Measurements from ENCODE around the gene TMEM250. TPM values are rescaled to one million over a fixed set of nuclear protein-coding genes. Genes with fewer than 3 reads are reported as not detected.
A peak's percentile ranks its signal among the peaks of the same experiment; 100 is the strongest.

Gene TMEM250
- total and polyA plus RNA-seq, 4 experiments from 2014 or later = 46.7 to 67.3 (median 53.9) TPM

- CTCF ChIA-PET (ENCODE audit: partially characterized antibody) = no interaction called here
These were observed 15.3 kb upstream of the TMEM250 start for GRCh38 chr9:136133959-136134484.

DNA sequence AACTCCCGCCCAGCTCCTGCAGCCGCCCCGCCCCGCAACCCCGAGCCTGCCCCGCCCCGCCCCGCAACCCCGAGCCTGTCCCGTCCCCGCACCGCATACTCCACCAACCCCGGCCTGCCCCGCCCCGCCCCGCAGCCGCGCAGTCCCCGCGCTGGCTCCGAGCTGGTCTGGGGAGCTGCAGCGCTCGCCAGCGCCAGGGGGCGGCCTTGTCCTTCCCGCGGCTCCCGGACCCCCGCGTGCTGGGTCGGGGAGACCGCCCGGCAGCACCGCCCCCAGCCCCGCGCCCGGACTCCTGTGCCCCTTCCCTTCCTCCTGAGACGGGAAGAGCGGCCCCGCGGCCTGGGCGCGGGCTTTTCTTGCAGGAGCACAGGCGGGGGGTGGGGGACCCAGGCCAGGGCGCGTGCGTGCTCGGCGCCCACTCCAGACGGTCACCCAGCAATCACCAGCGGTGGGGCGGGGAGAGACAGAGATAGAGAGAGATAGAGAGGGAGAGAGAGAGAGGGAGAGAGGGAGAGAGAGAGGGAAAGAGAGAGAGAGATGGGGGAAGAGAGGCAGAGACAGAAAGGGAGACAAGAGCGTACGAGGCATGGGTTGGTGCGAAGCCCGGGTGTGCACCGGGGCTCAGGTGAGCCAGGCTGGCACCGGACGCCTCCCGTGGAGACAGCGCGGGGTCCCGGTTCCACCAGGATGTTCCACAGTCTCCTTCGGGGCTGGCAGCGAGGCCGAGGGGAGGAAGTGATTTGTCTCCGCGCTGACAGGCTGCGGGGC is 14.7 kb upstream of the TMEM250 start:
- peaks cover 14 to 25% of the 10 kb centered on the region in 2 donors for H3K27me3 Mint-ChIP-seq
- H3K4me1 ChIP-seq (ENCODE audit: insufficient read depth, low read length) = peaks cover 7% of the 10 kb centered on the region
- H3K27me3 ChIP-seq (ENCODE audit: insufficient read depth, low read length) = peaks cover 4% of the 10 kb centered on the region
- H3K9me3 ChIP-seq (ENCODE audit: control insufficient read depth in 1 of 2, low read length in 2 of 2) = no peaks in the 10 kb centered on the region
- H3K4me3 Mint-ChIP-seq = peak overlapping the region in 6 of 8 donors; percentile 32 to 77 (median 54)
- no peaks in the 10 kb centered on the region for H3K9me3 Mint-ChIP-seq
- ChIA-PET POLR2A (ENCODE audit: partially characterized antibody) (no interaction called here), CTCF (ENCODE audit: partially characterized antibody) (no interaction called here)
- H3K27ac ChIP-seq (ENCODE audit: low read depth, low read length) = no peak overlapping the region
- H3K4me1 Mint-ChIP-seq = peaks cover 2 to 10% (median 7%) of the 10 kb centered on the region in 4 donors
- no peaks in the 10 kb centered on the region for H3K36me3 Mint-ChIP-seq
- intact Hi-C loops (cut with micrococcal nuclease) = loop anchor here (2.0 kb wide), 1 partner anchor 149 kb away; no protein-coding TSS in a partner anchor
- peak in 1 of 5 donors; percentile 14 for DNase-seq
- no peak overlapping the region for H3K4me3 ChIP-seq (ENCODE audit: low read length in 2 of 2)
- no peak overlapping the region for H3K27ac Mint-ChIP-seq
- H3K36me3 ChIP-seq (ENCODE audit: insufficient read depth, low read length) = no peaks in the 10 kb centered on the region

More at GRCh38 chr9:136133959-136134484, 15.3 kb upstream of the TMEM250 start:
- H3K4me1 Mint-ChIP-seq = peaks cover 2 to 10% (median 7%) of the 10 kb centered on the region in 4 donors
- no peaks in the 10 kb centered on the region for H3K9me3 Mint-ChIP-seq
- peaks cover 14 to 25% of the 10 kb centered on the region in 2 donors for H3K27me3 Mint-ChIP-seq
- H3K27ac Mint-ChIP-seq = no peak overlapping the region
- H3K4me3 Mint-ChIP-seq = peak overlapping the region in 7 of 8 donors; percentile 35 to 77 (median 47)
- H3K27me3 ChIP-seq (ENCODE audit: insufficient read depth, low read length) = peaks cover 4% of the 10 kb centered on the region
- DNase-seq = no peak
- no peaks in the 10 kb centered on the region for H3K36me3 Mint-ChIP-seq
- no peaks in the 10 kb centered on the region for H3K36me3 ChIP-seq (ENCODE audit: insufficient read depth, low read length)
- POLR2A ChIA-PET (ENCODE audit: partially characterized antibody) = no interaction called here
- intact Hi-C loops (cut with micrococcal nuclease) = loop anchor here (2.0 kb wide), 1 partner anchor 149 kb away; no protein-coding TSS in a partner anchor
- no peaks in the 10 kb centered on the region for H3K9me3 ChIP-seq (ENCODE audit: control insufficient read depth in 1 of 2, low read length in 2 of 2)
- H3K4me3 ChIP-seq (ENCODE audit: low read length in 2 of 2) = no peak overlapping the region
- H3K4me1 ChIP-seq (ENCODE audit: insufficient read depth, low read length) = peaks cover 7% of the 10 kb centered on the region
- no peak overlapping the region for H3K27ac ChIP-seq (ENCODE audit: low read depth, low read length)

GRCh38 chr9:136132512-136133050 is 13.9 kb upstream of the TMEM250 start:
- POLR2A ChIA-PET (ENCODE audit: partially characterized antibody) = no interaction called here
- Mint-ChIP-seq H3K27me3 (peaks cover 14 to 25% of the 10 kb centered on the region in 2 donors), H3K27ac (no peak overlapping the region), H3K4me1 (peaks cover 2 to 10% (median 7%) of the 10 kb centered on the region in 4 donors), H3K4me3 (no peak overlapping the region), H3K36me3 (no peaks in the 10 kb centered on the region), H3K9me3 (no peaks in the 10 kb centered on the region)
- Histone ChIP-seq H3K4me1 (ENCODE audit: insufficient read depth, low read length) (peaks cover 7% of the 10 kb centered on the region), H3K36me3 (ENCODE audit: insufficient read depth, low read length) (no peaks in the 10 kb centered on the region), H3K9me3 (ENCODE audit: control insufficient read depth in 1 of 2, low read length in 2 of 2) (no peaks in the 10 kb centered on the region), H3K27ac (ENCODE audit: low read depth, low read length) (no peak overlapping the region), H3K4me3 (ENCODE audit: low read length in 2 of 2) (no peak overlapping the region), H3K27me3 (ENCODE audit: insufficient read depth, low read length) (peaks cover 4% of the 10 kb centered on the region)
- intact Hi-C loops (cut with micrococcal nuclease) = loop anchor here (2.0 kb wide), 1 partner anchor 150 kb away; no protein-coding TSS in a partner anchor
- CTCF ChIA-PET (ENCODE audit: partially characterized antibody) = interaction anchor here (1.4 kb wide), 1 partner anchor 10 kb away, joined by 5 read pairs; no protein-coding TSS in a partner anchor
- DNase-seq = no peak

- H3K9me3 ChIP-seq (ENCODE audit: control insufficient read depth in 1 of 2, low read length in 2 of 2) = no peaks in the 10 kb centered on the region
- peaks cover 14 to 25% of the 10 kb centered on the region in 2 donors for H3K27me3 Mint-ChIP-seq
- no peak overlapping the region for H3K4me3 ChIP-seq (ENCODE audit: low read length in 2 of 2)
- H3K36me3 Mint-ChIP-seq = no peaks in the 10 kb centered on the region
- no peak for DNase-seq
- no peak overlapping the region for H3K27ac ChIP-seq (ENCODE audit: low read depth, low read length)
- CTCF ChIA-PET (ENCODE audit: partially characterized antibody) = interaction anchor here (1.4 kb wide), 1 partner anchor 9 kb away, joined by 5 read pairs; no protein-coding TSS in a partner anchor
- peaks cover 7% of the 10 kb centered on the region for H3K4me1 ChIP-seq (ENCODE audit: insufficient read depth, low read length)
- H3K9me3 Mint-ChIP-seq = no peaks in the 10 kb centered on the region
- peaks cover 4% of the 10 kb centered on the region for H3K27me3 ChIP-seq (ENCODE audit: insufficient read depth, low read length)
- POLR2A ChIA-PET (ENCODE audit: partially characterized antibody) = no interaction called here
- H3K4me1 Mint-ChIP-seq = peaks cover 2 to 10% (median 7%) of the 10 kb centered on the region in 4 donors
- H3K4me3 Mint-ChIP-seq = peak overlapping the region in 6 of 8 donors; percentile 4 to 46 (median 32)
- intact Hi-C loops (cut with micrococcal nuclease) = loop anchor here (2.0 kb wide), 1 partner anchor 151 kb away; no protein-coding TSS in a partner anchor
- H3K27ac Mint-ChIP-seq = no peak overlapping the region
- H3K36me3 ChIP-seq (ENCODE audit: insufficient read depth, low read length) = no peaks in the 10 kb centered on the region
These were observed 13.2 kb upstream of the TMEM250 start for GRCh38 chr9:136131629-136132511.

DNA sequence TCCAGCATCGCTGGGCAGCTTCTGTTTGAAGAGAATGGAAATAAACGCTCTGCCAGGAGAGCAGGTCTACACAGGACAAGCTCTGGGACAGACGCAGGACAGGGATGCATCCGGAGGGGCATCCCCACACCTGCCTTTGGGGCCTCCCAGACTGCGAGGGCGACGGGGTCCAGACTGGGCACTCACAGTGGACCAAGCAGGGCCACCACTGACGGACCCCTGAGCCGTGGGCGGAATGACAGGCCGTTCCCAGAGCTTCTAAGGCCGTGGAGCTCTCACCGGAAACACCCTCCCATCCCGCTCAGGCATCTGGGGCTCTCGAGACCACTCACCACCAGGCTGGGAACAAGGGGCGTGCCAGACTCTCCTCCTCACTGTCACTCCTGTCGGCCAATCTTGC is 10.5 kb upstream of the TMEM250 start:
- Histone ChIP-seq H3K4me3 (ENCODE audit: low read length in 2 of 2) (no peak overlapping the region), H3K4me1 (ENCODE audit: insufficient read depth, low read length) (peaks cover 7% of the 10 kb centered on the region), H3K27me3 (ENCODE audit: insufficient read depth, low read length) (peaks cover 3% of the 10 kb centered on the region), H3K9me3 (ENCODE audit: control insufficient read depth in 1 of 2, low read length in 2 of 2) (no peaks in the 10 kb centered on the region), H3K36me3 (ENCODE audit: insufficient read depth, low read length) (no peaks in the 10 kb centered on the region), H3K27ac (ENCODE audit: low read depth, low read length) (no peak overlapping the region)
- no peaks in the 10 kb centered on the region for H3K9me3 Mint-ChIP-seq
- intact Hi-C loops (cut with micrococcal nuclease) = no loop called here
- ChIA-PET POLR2A (ENCODE audit: partially characterized antibody) (no interaction called here), CTCF (ENCODE audit: partially characterized antibody) (interaction anchor here (0.7 kb wide), 1 partner anchor 162 kb away, joined by 3 read pairs; no protein-coding TSS in a partner anchor)
- DNase-seq = no peak
- H3K36me3 Mint-ChIP-seq = no peaks in the 10 kb centered on the region
- no peak overlapping the region for H3K27ac Mint-ChIP-seq
- H3K27me3 Mint-ChIP-seq = peaks cover 13 to 24% of the 10 kb centered on the region in 2 donors
- H3K4me3 Mint-ChIP-seq = no peak overlapping the region
- peaks cover 4 to 8% (median 5%) of the 10 kb centered on the region in 4 donors for H3K4me1 Mint-ChIP-seq

DNA sequence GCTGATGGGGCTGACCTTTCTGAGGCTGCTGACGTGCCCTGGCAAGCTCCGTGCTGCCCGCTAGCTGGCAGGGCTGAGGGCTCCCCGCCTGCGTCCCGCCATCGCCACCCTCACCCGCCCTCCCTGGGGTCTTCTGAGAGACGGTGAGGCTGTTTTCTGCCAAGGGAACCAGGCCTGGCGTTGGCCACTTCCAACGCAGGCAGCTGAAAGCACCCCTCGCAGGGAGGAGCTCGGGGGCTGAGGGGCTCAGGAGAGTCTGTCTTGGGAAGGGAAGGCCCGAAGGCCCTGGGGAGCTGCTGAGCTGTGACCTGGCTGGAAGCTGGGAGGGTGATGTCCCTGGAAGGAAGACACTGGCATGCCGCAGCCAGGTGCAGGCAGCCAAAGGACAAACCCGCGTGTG is 9.8 kb upstream of the TMEM250 start:
- H3K36me3 ChIP-seq (ENCODE audit: insufficient read depth, low read length) = no peaks in the 10 kb centered on the region
- Mint-ChIP-seq H3K9me3 (no peaks in the 10 kb centered on the region), H3K4me3 (no peak overlapping the region), H3K36me3 (no peaks in the 10 kb centered on the region), H3K27ac (peak overlapping the region in 1 of 7 donors; percentile 61), H3K27me3 (peaks cover 11 to 17% of the 10 kb centered on the region in 2 donors), H3K4me1 (peaks cover 0 to 2% (median under 1%) of the 10 kb centered on the region in 4 donors)
- ChIA-PET CTCF (ENCODE audit: partially characterized antibody) (interaction anchor here (0.7 kb wide), 1 partner anchor 161 kb away, joined by 3 read pairs; no protein-coding TSS in a partner anchor), POLR2A (ENCODE audit: partially characterized antibody) (no interaction called here)
- H3K9me3 ChIP-seq (ENCODE audit: control insufficient read depth in 1 of 2, low read length in 2 of 2) = no peaks in the 10 kb centered on the region
- DNase-seq = no peak
- intact Hi-C loops (cut with micrococcal nuclease) = no loop called here
- H3K4me3 ChIP-seq (ENCODE audit: low read length in 2 of 2) = no peak overlapping the region
- peaks cover under 1% of the 10 kb centered on the region for H3K4me1 ChIP-seq (ENCODE audit: insufficient read depth, low read length)
- H3K27ac ChIP-seq (ENCODE audit: low read depth, low read length) = no peak overlapping the region
- H3K27me3 ChIP-seq (ENCODE audit: insufficient read depth, low read length) = no peaks in the 10 kb centered on the region

Measured in CD4-positive, alpha-beta memory T cell (primary cell).